Endothelial cell of umbilical vein (primary cell): ENCODE data around the gene RAD1. TPM values are rescaled to one million over a fixed set of nuclear protein-coding genes. Genes with fewer than 3 reads are reported as not detected.
A peak's percentile ranks its signal among the peaks of the same experiment; 100 is the strongest.

Experiments used
- BruUV-seq: library from RNA; stranded (reverse); fragments of 400-500 nt; replicated peaks from 2 replicates; lab custom pipeline; 2021; lab: Mats Ljungman, UMichigan
- CTCF ChIA-PET: fragments of 300-600, 350-600 bp; sonication (Branson Sonifier 250); formaldehyde crosslinking; loops from one replicate; lab custom pipeline; 2021; ENCODE audit warnings: antibody characterized with exemption, inconsistent platforms; lab: Charles Lee
- POLR2A ChIA-PET: fragments of 300-600, 350-600 bp; sonication (Branson Sonifier 250); formaldehyde crosslinking; loops from one replicate; lab custom pipeline; 2021; ENCODE audit warnings: antibody characterized with exemption, inconsistent platforms; lab: Charles Lee
- DNase-seq: peaks from one replicate; pipeline ENCODE4 v3.0.0-alpha.2; 2011; ENCODE audit warnings: low read depth, low spot score
- FAIRE-seq: peaks from 2 replicates; lab custom pipeline; 2011; peaks lifted over from hg19 to GRCh38; lab: Jason Lieb, UNC
- H2AFZ ChIP-seq: 2 replicates; pipeline ENCODE4 v1.6.0; 2012; ENCODE audit warnings: low read depth, low read length, control low read depth, inconsistent platforms
- H3K27ac ChIP-seq: 2 replicates; pipeline ENCODE4 v1.5.1; 2011; ENCODE audit warnings: low read depth, mild to moderate bottlenecking, control low read depth, low read length, moderate library complexity; ENCODE audit not compliant: insufficient read depth
- H3K27me3 ChIP-seq, 2 experiments: 2 replicates each; pipeline versions ENCODE4 v1.6.0 to v1.6.1; 2011; ENCODE audit warnings: low read length in 2 of 2, mixed read lengths in 1 of 2; ENCODE audit not compliant: control insufficient read depth in 2 of 2, insufficient read depth in 2 of 2
- H3K36me3 ChIP-seq, 2 experiments: 2 replicates in 1 of 2; 3 replicates in 1 of 2; pipeline ENCODE4 v1.5.1; 2011; ENCODE audit warnings: low read length in 2 of 2, mild to moderate bottlenecking in 1 of 2, moderate library complexity in 1 of 2; ENCODE audit not compliant: control insufficient read depth in 2 of 2, insufficient read depth in 2 of 2; ENCODE audit errors: extremely low read depth in 1 of 2
- H3K4me1 ChIP-seq: 3 replicates; pipeline ENCODE4 v1.5.1; 2011; ENCODE audit warnings: mild to moderate bottlenecking, low read length; ENCODE audit not compliant: control insufficient read depth, insufficient read depth; ENCODE audit errors: extremely low read depth
- H3K4me2 ChIP-seq: 2 replicates; pipeline ENCODE4 v1.6.1; 2011; ENCODE audit warnings: low read length, control low read depth, mixed read lengths; ENCODE audit not compliant: insufficient read depth
- H3K4me3 ChIP-seq, 3 experiments: fragments of 200-600 bp in 1 of 3; sonication (generic), shearing (Covaris generic) in 1 of 3; replicated peaks in 1 of 3; 2 replicates each; pipeline ENCODE4 v1.5.1; 2011 to 2016; ENCODE audit warnings: control low read depth in 3 of 3, low read length in 3 of 3, mild to moderate bottlenecking in 2 of 3, inconsistent platforms in 1 of 3, low read depth in 1 of 3, moderate library complexity in 1 of 3; ENCODE audit not compliant: insufficient read depth in 1 of 3
- H3K79me2 ChIP-seq: 2 replicates; pipeline ENCODE4 v1.6.0; 2012; ENCODE audit warnings: low read length, inconsistent platforms; ENCODE audit not compliant: control insufficient read depth, insufficient read depth
- H3K9ac ChIP-seq: replicated peaks from 2 replicates; pipeline ENCODE3; 2011; ENCODE audit warnings: low read length, control low read depth; ENCODE audit not compliant: insufficient read depth; ENCODE audit errors: extremely low read depth
- H3K9me1 ChIP-seq: replicated peaks from 3 replicates; pipeline ENCODE4 v1.6.0; 2011; ENCODE audit warnings: mild to moderate bottlenecking, low read length; ENCODE audit not compliant: control insufficient read depth, insufficient read depth; ENCODE audit errors: extremely low read depth
- H3K9me3 ChIP-seq: replicated peaks from 2 replicates; pipeline ENCODE4 v1.5.1; 2012; ENCODE audit warnings: low read length, inconsistent platforms; ENCODE audit not compliant: control insufficient read depth, insufficient read depth
- H4K20me1 ChIP-seq: replicated peaks from 2 replicates; pipeline ENCODE3; 2011; ENCODE audit warnings: mild to moderate bottlenecking, low read length; ENCODE audit not compliant: control insufficient read depth, insufficient read depth; ENCODE audit errors: extremely low read depth
- CTCF ChIP-seq, 2 donors: IDR thresholded peaks; 1 replicate in 1 of 2; 2 replicates in 1 of 2; pipeline ENCODE4 v1.5.1; 2011; ENCODE audit warnings: low read length in 2 of 2, mild to moderate bottlenecking in 2 of 2, moderate library complexity in 2 of 2, control low read depth in 1 of 2, inconsistent platforms in 1 of 2, low read depth in 1 of 2; ENCODE audit not compliant: insufficient read depth in 1 of 2; ENCODE audit errors: extremely low read depth in 1 of 2
- EZH2 ChIP-seq: IDR thresholded peaks from 2 replicates; pipeline ENCODE4 v1.6.1; 2012; ENCODE audit warnings: borderline replicate concordance, low read depth, mild to moderate bottlenecking, moderate library complexity, low read length, inconsistent platforms; ENCODE audit not compliant: severe bottlenecking
- FOS ChIP-seq: IDR thresholded peaks from 2 replicates; pipeline ENCODE4 v1.6.1; 2011; ENCODE audit warnings: mild to moderate bottlenecking, low read length, moderate library complexity, borderline replicate concordance; ENCODE audit not compliant: insufficient read depth
- GATA2 ChIP-seq: IDR thresholded peaks from 2 replicates; pipeline ENCODE4 v1.7.0; 2011; ENCODE audit warnings: low read depth, mild to moderate bottlenecking, moderate library complexity, mixed read lengths, low read length; ENCODE audit not compliant: insufficient read length, insufficient read depth
- JUN ChIP-seq: IDR thresholded peaks from 2 replicates; pipeline ENCODE4 v1.6.1; 2011; ENCODE audit warnings: borderline replicate concordance, low read depth; ENCODE audit not compliant: insufficient read length, insufficient read depth
- MAX ChIP-seq: IDR thresholded peaks from 2 replicates; pipeline ENCODE4 v1.6.1; 2011; ENCODE audit not compliant: insufficient read depth, insufficient read length
- MYC ChIP-seq: IDR thresholded peaks from one replicate; pipeline ENCODE4 v1.6.1; 2011; ENCODE audit warnings: mild to moderate bottlenecking, low read depth, low read length
- POLR2A ChIP-seq: IDR thresholded peaks from 2 replicates; pipeline ENCODE4 v1.6.1; 2012; ENCODE audit warnings: low read depth, mild to moderate bottlenecking, control low read depth, low read length
- POLR2AphosphoS5 ChIP-seq: IDR thresholded peaks from 2 replicates; pipeline ENCODE4 v1.6.1; 2012; ENCODE audit warnings: low read depth, mild to moderate bottlenecking, control low read depth, low read length, moderate library complexity; ENCODE audit not compliant: insufficient read depth
- dilution Hi-C: fragments of 300-500 bp; cut with MboI; formaldehyde crosslinking; loops from one replicate; pipeline ENCODE4 v1.15.0; 2019; ENCODE audit warnings: low sequenced_read_pairs; ENCODE audit not compliant: extremely low pct_ligation_motif_present
- intact Hi-C: fragments of 100-400 bp; cut with micrococcal nuclease; formaldehyde crosslinking; loops from one replicate; pipeline ENCODE4 v1.10.0; 2022
- polyA plus RNA-seq, 4 experiments: library from polyadenylated mRNA; depleted of rRNA in 3 of 4; stranded (reverse) in 3 of 4; unstranded in 1 of 4; fragments of >200 nt; gene quantifications; 2 replicates each; pipeline versions ENCODE4 v1.2.1 to v1.2.3, GENCODE V29; 2011 to 2012; ENCODE audit warnings: missing spikeins in 1 of 4
- total RNA-seq: library from RNA; stranded (reverse); gene quantifications from 2 replicates; pipeline ENCODE4 v1.2.3, GENCODE V29; 2021

RAD1 gene
- total and polyA plus RNA-seq, 2 donors (not counting 3 experiments of a cell fraction or from before 2014, with no cell fraction given) = 10.7 to 22.2 TPM

GRCh38 chr5:34865091-34865490 is 50.2 kb downstream of the RAD1 start:
- CTCF ChIA-PET = no interaction called here
- Histone ChIP-seq H3K79me2 (no peaks in the 10 kb centered on the region), H3K9me1 (no peaks in the 10 kb centered on the region), H3K27ac (no peak overlapping the region), H2AFZ (no peak overlapping the region), H3K4me1 (peaks cover 22% of the 10 kb centered on the region), H3K36me3 (no peaks in the 10 kb centered on the region), H3K9ac (no peak overlapping the region), H3K4me2 (no peak overlapping the region), H4K20me1 (no peaks in the 10 kb centered on the region), H3K4me3 (no peak overlapping the region), H3K27me3 (no peaks in the 10 kb centered on the region), H3K9me3 (no peaks in the 10 kb centered on the region)
- intact Hi-C loops (loop anchor here (2.0 kb wide), 1 partner anchor 26 kb away; the partner anchor contains the start of gene TTC23L), dilution Hi-C loops (no loop called here)
- no TSS peak for BruUV-seq
- no peak for TF ChIP-seq POLR2AphosphoS5
- no peak for TF ChIP-seq POLR2A
- TF ChIP-seq MAX = no peak
- no peak for TF ChIP-seq GATA2
- TF ChIP-seq FOS = no peak
- no peak for TF ChIP-seq EZH2
- no peak for TF ChIP-seq JUN
- no peak for TF ChIP-seq MYC
- no peak for TF ChIP-seq CTCF (IDR thresholded peaks at IDR 0.05; ENCODE audit: extremely low read depth in 1 of 2, insufficient read depth in 1 of 2, low read depth in 1 of 2, low read length in 2 of 2)
- DNase-seq (peak; percentile 8), FAIRE-seq (no peak)
- POLR2A ChIA-PET = no interaction called here
